H1 (cell line): ENCODE results near the gene RELCH. TPM values are rescaled to one million over a fixed set of nuclear protein-coding genes. Genes with fewer than 3 reads are reported as not detected.

Experiments
- polyA plus RNA-seq, 7 experiments: library from polyadenylated mRNA; depleted of rRNA in 3 of 7; stranded (reverse) in 5 of 7; unstranded in 2 of 7; fragments of >200 nt in 5 of 7; fragments of 200-250 nt in 2 of 7; gene quantifications; 1 replicate in 5 of 7; 2 replicates in 1 of 7; 4 replicates in 1 of 7; pipeline versions ENCODE4 v1.2.1 to v1.2.3, GENCODE V29; 2011 to 2013; ENCODE audit warnings: missing spikeins in 2 of 7, mixed read lengths in 2 of 7
- small RNA-seq: library from polyadenylated mRNA; stranded (forward); fragments of <200 nt; extraction: miRNeasy Mini kit (QIAGEN cat#:217004); gene quantifications from one replicate; pipeline ENCODE3, GENCODE V24; 2013; ENCODE audit not compliant: insufficient read depth
- total RNA-seq: library from RNA; stranded (reverse); fragmentation: NEBNext Ultra II Directional; extraction: Animal tissue kit (Norgen Biotek cat#: 25700); gene quantifications from 2 replicates; pipeline ENCODE4 v1.2.1, GENCODE V29; 2021

Gene RELCH
- total and polyA plus RNA-seq, 2 of the 8 experiments (the other 6 are each of a cell fraction or from before 2014, with no cell fraction given): 7.3 to 26.9 TPM

Small RNA genes within 50 kb of the gene (small RNA-seq; reads per million reads assigned to genes)
- gene RF00019: not detected

Other genes starting within 250 kb of the RELCH start
- 26.2 and 26.3 TPM in 2 replicates for gene PIGN, start 199 bp upstream of the RELCH start, total RNA-seq
- gene PIGN, start 199 bp upstream of the RELCH start, polyA plus RNA-seq (2011; rRNA removed): 11.3 and 20.9 TPM in 2 replicates
- gene TNFRSF11A, start 138.1 kb downstream of the RELCH start, total RNA-seq: 10.6 and 11.1 TPM in 2 replicates
- gene TNFRSF11A, start 138.1 kb downstream of the RELCH start, polyA plus RNA-seq (2011; rRNA removed): 8.1 and 8.7 TPM in 2 replicates